Measurements from ENCODE around the gene PPP2R3A. TPM values are rescaled to one million over a fixed set of nuclear protein-coding genes. Genes with fewer than 3 reads are reported as not detected.

The PPP2R3A gene
- total and polyA plus RNA-seq, 2 experiments from 2014 or later = 6.4 to 15.2 TPM

DNA sequence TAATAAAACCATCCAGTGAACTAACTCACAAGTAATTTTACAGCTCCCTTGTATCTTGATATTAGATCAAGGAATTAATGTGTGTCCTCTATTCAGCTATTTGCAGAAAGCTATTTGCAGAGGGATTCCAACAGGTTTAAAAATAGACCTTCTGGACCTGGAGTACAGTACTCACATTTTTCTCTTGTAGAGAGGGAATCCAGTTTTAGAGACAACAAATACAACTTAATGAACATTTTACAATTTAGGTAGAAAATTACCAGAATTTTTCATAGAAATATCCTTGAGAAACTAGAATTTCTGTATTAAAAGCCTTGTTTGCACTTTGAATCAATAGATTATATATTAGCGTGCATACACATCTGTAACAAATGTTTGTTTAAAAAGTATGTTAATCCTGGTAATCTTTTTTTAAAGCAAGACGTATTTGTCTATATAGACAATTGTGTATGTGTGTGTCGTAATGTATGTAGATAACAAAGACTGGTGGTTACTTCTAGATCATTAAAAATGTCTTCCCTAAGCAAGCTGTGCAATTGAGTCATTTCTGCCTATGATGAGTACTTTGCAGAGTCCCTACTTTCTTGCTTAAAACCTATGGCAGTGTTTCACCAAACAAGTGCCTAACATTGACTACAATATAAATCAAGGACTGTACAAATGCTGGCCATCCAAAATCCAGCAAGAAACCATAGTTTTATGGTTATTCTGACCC lies 57.9 kb downstream of the PPP2R3A start:
- DNase-seq (ENCODE audit: low spot score) (no peak), ATAC-seq (no peak)
- Mint-ChIP-seq H3K27me3 (ENCODE audit: insufficient read depth, low read depth, poor library complexity) (no peaks in the 10 kb centered on the region), H3K36me3 (ENCODE audit: low read depth) (peaks cover 3% of the 10 kb centered on the region; the same call in 1 of the 3 replicates), H3K27ac (no peak overlapping the region), H3K4me3 (no peak overlapping the region), H3K9me3 (no peaks in the 10 kb centered on the region), H3K4me1 (peaks cover 4% of the 10 kb centered on the region; the same call in 2 of the 3 replicates)
- Histone ChIP-seq H2AFZ (no peak overlapping the region), H3K27me3 (ENCODE audit: insufficient read depth) (no peaks in the 10 kb centered on the region), H3K4me2 (no peak overlapping the region), H3K36me3 (ENCODE audit: insufficient read depth) (no peaks in the 10 kb centered on the region), H3K79me2 (replicated peaks; ENCODE audit: insufficient read depth) (no peaks in the 10 kb centered on the region; the same call in 1 of the 2 replicates), H3K4me3 (no peak overlapping the region), H3K9me2 (ENCODE audit: insufficient read depth) (no peaks in the 10 kb centered on the region), H4K20me1 (replicated peaks; ENCODE audit: insufficient read depth) (0 out of 2 replicates have a peak, but pooled peaks cover 4% of the 10 kb centered on the region), H3K27ac (ENCODE audit: low read depth) (no peak overlapping the region), H3F3A (replicated peaks; ENCODE audit: low read depth) (no peaks in the 10 kb centered on the region), H3K4me1 (ENCODE audit: insufficient read depth) (no peaks in the 10 kb centered on the region)
- TF ChIP-seq EZH2 (IDR thresholded peaks at IDR 0.05; ENCODE audit: low read depth, unreplicated experiment) (no peak), CREB1 (CRISPR knock-in tag; IDR thresholded peaks at IDR 0.05; ENCODE audit: low read depth) (no peak), ZNF114 (CRISPR knock-in tag; IDR thresholded peaks at IDR 0.05) (no peak), POLR2AphosphoS5 (IDR thresholded peaks at IDR 0.05; ENCODE audit: low read depth) (no peak), EZH2phosphoT487 (IDR thresholded peaks at IDR 0.05; ENCODE audit: unreplicated experiment) (no peak), STAT1 (IDR thresholded peaks at IDR 0.05; ENCODE audit: unreplicated experiment) (no peak), JUNB (IDR thresholded peaks at IDR 0.05; ENCODE audit: unreplicated experiment) (no peak), NANOG (IDR thresholded peaks at IDR 0.05; ENCODE audit: borderline replicate concordance) (no peak), ZNF331 (CRISPR knock-in tag; IDR thresholded peaks at IDR 0.05; ENCODE audit: low read depth) (no peak)
- TF ChIP-seq, protein P1, sequence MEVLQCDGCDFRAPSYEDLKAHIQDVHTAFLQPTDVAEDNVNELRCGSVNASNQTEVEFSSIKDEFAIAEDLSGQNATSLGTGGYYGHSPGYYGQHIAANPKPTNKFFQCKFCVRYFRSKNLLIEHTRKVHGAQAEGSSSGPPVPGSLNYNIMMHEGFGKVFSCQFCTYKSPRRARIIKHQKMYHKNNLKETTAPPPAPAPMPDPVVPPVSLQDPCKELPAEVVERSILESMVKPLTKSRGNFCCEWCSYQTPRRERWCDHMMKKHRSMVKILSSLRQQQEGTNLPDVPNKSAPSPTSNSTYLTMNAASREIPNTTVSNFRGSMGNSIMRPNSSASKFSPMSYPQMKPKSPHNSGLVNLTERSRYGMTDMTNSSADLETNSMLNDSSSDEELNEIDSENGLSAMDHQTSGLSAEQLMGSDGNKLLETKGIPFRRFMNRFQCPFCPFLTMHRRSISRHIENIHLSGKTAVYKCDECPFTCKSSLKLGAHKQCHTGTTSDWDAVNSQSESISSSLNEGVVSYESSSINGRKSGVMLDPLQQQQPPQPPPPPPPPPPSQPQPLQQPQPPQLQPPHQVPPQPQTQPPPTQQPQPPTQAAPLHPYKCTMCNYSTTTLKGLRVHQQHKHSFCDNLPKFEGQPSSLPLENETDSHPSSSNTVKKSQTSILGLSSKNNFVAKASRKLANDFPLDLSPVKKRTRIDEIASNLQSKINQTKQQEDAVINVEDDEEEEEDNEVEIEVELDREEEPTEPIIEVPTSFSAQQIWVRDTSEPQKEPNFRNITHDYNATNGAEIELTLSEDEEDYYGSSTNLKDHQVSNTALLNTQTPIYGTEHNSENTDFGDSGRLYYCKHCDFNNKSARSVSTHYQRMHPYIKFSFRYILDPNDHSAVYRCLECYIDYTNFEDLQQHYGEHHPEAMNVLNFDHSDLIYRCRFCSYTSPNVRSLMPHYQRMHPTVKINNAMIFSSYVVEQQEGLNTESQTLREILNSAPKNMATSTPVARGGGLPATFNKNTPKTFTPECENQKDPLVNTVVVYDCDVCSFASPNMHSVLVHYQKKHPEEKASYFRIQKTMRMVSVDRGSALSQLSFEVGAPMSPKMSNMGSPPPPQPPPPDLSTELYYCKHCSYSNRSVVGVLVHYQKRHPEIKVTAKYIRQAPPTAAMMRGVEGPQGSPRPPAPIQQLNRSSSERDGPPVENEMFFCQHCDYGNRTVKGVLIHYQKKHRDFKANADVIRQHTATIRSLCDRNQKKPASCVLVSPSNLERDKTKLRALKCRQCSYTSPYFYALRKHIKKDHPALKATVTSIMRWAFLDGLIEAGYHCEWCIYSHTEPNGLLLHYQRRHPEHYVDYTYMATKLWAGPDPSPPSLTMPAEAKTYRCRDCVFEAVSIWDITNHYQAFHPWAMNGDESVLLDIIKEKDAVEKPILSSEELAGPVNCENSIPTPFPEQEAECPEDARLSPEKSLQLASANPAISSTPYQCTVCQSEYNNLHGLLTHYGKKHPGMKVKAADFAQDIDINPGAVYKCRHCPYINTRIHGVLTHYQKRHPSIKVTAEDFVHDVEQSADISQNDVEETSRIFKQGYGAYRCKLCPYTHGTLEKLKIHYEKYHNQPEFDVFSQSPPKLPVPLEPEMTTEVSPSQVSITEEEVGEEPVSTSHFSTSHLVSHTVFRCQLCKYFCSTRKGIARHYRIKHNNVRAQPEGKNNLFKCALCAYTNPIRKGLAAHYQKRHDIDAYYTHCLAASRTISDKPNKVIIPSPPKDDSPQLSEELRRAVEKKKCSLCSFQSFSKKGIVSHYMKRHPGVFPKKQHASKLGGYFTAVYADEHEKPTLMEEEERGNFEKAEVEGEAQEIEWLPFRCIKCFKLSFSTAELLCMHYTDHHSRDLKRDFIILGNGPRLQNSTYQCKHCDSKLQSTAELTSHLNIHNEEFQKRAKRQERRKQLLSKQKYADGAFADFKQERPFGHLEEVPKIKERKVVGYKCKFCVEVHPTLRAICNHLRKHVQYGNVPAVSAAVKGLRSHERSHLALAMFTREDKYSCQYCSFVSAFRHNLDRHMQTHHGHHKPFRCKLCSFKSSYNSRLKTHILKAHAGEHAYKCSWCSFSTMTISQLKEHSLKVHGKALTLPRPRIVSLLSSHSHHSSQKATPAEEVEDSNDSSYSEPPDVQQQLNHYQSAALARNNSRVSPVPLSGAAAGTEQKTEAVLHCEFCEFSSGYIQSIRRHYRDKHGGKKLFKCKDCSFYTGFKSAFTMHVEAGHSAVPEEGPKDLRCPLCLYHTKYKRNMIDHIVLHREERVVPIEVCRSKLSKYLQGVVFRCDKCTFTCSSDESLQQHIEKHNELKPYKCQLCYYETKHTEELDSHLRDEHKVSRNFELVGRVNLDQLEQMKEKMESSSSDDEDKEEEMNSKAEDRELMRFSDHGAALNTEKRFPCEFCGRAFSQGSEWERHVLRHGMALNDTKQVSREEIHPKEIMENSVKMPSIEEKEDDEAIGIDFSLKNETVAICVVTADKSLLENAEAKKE (CRISPR knock-in tag; IDR thresholded peaks at IDR 0.05) = no peak
- TF ChIP-seq, protein P2, sequence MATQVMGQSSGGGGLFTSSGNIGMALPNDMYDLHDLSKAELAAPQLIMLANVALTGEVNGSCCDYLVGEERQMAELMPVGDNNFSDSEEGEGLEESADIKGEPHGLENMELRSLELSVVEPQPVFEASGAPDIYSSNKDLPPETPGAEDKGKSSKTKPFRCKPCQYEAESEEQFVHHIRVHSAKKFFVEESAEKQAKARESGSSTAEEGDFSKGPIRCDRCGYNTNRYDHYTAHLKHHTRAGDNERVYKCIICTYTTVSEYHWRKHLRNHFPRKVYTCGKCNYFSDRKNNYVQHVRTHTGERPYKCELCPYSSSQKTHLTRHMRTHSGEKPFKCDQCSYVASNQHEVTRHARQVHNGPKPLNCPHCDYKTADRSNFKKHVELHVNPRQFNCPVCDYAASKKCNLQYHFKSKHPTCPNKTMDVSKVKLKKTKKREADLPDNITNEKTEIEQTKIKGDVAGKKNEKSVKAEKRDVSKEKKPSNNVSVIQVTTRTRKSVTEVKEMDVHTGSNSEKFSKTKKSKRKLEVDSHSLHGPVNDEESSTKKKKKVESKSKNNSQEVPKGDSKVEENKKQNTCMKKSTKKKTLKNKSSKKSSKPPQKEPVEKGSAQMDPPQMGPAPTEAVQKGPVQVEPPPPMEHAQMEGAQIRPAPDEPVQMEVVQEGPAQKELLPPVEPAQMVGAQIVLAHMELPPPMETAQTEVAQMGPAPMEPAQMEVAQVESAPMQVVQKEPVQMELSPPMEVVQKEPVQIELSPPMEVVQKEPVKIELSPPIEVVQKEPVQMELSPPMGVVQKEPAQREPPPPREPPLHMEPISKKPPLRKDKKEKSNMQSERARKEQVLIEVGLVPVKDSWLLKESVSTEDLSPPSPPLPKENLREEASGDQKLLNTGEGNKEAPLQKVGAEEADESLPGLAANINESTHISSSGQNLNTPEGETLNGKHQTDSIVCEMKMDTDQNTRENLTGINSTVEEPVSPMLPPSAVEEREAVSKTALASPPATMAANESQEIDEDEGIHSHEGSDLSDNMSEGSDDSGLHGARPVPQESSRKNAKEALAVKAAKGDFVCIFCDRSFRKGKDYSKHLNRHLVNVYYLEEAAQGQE (IDR thresholded peaks at IDR 0.05; ENCODE audit: unreplicated experiment) = no peak
- TF ChIP-seq, protein P3, sequence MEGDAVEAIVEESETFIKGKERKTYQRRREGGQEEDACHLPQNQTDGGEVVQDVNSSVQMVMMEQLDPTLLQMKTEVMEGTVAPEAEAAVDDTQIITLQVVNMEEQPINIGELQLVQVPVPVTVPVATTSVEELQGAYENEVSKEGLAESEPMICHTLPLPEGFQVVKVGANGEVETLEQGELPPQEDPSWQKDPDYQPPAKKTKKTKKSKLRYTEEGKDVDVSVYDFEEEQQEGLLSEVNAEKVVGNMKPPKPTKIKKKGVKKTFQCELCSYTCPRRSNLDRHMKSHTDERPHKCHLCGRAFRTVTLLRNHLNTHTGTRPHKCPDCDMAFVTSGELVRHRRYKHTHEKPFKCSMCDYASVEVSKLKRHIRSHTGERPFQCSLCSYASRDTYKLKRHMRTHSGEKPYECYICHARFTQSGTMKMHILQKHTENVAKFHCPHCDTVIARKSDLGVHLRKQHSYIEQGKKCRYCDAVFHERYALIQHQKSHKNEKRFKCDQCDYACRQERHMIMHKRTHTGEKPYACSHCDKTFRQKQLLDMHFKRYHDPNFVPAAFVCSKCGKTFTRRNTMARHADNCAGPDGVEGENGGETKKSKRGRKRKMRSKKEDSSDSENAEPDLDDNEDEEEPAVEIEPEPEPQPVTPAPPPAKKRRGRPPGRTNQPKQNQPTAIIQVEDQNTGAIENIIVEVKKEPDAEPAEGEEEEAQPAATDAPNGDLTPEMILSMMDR (conservative IDR thresholded peaks at IDR 0.05; ENCODE audit: low read depth in 2 of 2) = no peak
- TF ChIP-seq, protein P4, sequence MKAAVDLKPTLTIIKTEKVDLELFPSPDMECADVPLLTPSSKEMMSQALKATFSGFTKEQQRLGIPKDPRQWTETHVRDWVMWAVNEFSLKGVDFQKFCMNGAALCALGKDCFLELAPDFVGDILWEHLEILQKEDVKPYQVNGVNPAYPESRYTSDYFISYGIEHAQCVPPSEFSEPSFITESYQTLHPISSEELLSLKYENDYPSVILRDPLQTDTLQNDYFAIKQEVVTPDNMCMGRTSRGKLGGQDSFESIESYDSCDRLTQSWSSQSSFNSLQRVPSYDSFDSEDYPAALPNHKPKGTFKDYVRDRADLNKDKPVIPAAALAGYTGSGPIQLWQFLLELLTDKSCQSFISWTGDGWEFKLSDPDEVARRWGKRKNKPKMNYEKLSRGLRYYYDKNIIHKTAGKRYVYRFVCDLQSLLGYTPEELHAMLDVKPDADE (IDR thresholded peaks at IDR 0.05) = no peak
